GM18507 (cell line): ENCODE data around the gene CPVL.

ENCODE experiments used
- DNase-seq: peaks from one replicate; pipeline ENCODE4 v3.0.0; 2011; ENCODE audit warnings: low read depth; ENCODE audit not compliant: insufficient read length; ENCODE audit errors: extremely low spot score
- FAIRE-seq: peaks from 2 replicates; lab custom pipeline; 2011; peaks lifted over from hg19 to GRCh38; lab: Jason Lieb, UNC

The CPVL gene

DNA sequence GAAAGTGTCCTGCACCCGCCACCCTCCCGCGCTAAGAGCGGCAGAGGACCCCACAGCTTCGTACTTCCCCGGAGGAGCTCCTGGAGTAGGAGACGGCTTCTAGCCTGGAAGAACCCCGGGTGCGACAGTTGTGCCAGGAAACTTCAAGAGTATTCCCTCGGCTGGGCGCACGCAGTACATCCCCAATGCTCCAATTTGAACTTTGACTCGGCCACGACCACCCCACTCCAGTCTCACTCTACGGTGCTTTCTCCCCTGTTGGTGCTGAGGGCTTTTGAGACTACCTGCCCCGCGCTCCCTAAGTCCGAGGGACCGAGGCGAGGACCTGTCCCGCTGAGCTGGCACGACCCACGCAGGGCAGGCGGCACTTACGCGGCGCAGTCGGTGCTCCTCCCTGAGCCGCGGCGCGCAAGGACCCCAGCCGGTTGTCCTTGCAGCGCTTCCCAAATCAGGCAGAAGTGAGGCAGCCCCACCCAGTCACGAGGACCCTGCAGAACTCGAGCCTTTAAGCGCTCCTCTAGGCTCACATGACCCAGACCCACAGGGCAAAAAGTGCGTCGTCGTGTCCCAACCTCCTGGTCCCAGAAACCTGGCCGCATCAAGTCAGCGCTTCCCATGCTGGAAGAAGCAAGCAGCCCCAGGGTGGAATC, at the start of gene CPVL:
CPVL (minus strand) TSS at position 481 of the 650 bp plus-strand sequence. CDS start 25,476 bp downstream, outside the sequence.
- no peak for DNase-seq
- FAIRE-seq = no peak

DNA sequence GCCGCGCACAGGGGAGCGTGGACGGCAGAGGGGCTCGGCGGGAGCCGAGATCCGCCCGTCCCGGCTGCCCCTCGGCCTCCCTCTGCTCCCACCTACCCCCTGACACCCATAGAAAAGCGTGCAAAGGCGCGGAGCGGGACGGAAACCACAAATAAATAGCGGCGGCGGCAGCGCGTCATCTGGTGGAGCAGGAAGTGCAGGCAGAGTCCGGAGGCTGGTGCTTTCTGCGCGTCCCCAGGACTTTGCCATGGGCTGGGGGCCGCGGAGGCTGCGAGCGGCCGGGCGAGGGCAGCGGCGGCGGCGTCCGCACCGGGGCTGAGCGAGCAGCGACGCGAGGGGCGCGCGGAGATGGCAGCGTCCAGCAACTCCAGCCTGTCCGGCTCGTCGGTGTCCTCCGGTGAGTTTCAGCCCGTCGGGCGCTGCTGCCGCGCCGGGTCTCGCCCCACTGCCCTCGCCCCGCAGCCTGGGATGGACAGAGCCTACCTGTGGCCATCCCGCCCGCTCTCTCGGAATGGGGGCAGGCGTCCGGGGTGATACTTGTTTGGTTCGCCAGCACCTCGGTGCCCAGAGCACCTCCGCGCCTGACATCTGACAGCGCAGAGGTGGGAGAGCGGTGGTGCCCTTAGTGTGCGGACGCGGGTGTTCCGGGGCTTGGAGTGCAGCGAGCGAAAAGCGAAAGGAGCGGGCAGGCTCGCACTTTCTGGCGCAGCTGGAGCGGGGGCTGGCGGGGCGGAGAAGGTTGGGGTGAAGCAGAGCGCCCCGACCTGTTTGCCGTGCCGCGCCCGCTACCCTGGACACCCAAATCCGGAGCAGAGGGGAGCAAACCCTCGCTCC, 48.5 kb upstream of the CPVL start, which contains the start of gene CHN2:
CHN2 (plus strand) TSS at position 182 of the 834 bp plus-strand sequence.
- DNase-seq = no peak
- FAIRE-seq = no peak

DNA sequence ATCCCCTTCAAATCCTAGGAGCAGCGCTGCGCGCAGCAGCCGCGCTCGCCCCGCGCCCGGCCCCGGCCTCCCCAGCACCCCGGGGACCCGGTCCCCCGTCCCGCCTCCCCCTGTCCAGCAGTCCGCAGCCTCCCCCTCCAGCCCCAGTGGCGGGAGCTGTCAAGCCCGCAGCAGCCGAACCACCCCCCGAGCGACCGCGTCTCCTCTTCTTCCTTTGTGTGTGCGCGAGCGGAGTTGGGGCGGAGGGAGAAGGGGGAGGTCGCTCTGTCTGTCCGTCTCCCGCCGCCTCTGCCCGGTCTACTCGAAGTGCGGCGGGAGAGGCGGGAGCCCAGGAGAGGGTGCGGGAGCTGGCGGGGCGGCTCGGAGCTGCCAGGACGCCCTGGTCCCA, 47.9 kb upstream of the CPVL start:
- no peak for FAIRE-seq

DNA sequence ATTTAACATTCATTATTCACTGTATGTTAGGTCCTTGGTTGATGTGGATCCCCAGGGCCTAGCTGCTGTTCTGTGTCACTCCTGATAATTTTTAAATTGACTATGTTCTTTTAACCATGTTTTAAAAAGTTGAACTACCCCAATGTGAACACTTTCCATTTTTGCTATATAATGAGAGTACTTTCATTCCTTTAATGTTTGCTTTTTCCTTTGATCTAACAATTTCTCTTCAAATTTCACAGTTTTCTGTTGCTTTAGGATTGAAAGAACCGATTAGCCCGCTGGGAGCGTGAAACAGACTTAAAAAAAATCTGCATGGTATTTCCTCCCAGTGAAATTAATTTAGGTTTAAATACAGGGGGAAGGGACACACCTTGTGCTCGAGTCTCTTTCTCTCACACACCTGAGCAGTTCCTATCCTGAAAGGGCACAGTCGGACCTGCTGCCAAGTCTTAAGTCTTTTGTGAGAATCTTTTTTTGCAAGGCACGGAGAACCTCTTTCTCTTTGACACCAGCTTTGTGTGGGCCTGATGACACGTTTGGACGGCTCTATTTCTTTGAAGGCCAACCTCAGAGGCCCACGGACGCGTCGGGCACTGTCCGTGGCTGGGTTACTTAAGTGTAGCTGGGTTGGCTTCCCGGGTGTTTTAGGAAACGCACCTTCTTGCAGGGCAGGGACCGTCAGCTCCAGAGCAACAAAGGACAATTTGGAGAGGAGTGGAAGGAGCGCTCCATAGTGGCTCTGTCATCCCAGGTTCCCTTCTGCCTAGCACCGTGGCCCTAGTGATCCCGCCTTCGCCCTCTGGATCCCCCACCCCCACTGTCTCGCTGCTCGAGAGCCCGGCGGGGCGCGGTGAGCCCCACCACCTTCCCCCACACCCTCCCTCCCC, 47.2 kb upstream of the CPVL start:
- DNase-seq (no peak), FAIRE-seq (no peak)

More for the DNA sequence above, 47.9 kb upstream of the CPVL start:
- DNase-seq = no peak

DNA sequence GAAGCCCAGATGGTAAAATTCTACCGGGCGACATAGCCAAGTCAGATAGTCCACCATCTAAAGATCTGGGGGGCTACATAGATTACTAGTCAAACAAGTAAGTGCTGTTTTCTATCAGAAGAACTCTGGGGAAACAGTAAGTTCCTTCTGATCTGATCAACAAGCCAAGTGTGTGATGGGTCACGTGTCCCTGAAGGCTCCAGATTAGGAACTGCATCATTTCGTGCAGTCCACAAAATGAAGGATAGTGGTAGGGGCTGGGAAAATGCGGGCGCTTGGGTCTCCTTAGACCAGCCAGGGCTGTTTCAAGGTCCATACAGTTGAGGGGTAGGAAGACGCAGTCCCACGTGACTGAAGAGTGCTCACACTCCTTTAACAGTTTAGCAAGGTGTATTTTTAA, 46.5 kb upstream of the CPVL start:
- DNase-seq = no peak
- no peak for FAIRE-seq

DNA sequence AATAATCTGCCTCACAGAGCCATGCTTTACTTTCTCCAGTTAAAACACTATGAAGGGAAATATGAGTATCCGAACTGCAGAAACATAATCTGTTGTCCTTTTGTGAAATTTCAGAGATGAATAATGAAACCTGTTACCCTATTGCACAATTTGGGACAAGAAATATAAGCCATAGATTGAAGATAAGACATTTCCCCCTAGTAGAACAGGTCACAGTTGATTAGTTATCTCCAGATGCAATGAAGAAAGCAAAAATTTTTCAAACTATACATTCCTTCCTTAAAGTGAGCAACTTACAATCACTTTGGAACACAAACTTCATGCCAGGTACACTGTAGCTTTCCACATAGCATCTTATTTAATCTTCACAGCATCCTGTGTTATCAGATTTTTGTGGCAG, 46.0 kb upstream of the CPVL start:
- FAIRE-seq = no peak
- no peak for DNase-seq

DNA sequence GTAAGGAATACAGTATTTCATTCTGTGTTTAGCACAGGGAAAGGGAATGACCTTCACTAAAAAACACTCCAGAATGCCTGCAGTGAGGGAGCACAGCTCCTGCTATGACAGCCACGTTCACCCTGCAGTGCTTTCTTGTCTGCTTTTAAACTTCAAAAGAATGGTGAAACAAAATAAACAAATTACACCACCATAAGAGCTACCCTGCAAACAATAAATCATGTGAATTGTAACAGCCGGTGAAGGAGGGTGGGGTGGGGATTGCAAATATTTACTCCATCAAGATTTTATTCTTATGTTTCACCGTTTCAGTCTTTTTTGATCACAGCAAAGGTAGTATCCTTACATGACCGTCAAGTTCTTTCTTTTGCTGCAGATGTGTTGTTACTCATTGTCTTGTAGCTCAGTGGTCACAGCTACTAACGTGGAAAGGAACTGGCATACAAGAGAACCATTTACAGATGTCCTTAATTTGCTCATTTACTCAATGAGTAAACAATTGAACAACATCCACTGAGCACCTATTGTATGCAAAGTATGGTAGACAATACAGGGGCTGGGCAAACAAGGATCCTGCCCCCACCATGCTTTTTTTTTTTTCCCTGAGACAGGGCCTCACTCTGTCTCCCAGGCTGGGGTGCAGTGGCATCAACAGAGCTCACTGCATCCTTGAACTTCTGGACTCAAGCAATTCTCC, 44.2 kb upstream of the CPVL start:
- no peak for DNase-seq
- FAIRE-seq = no peak

DNA sequence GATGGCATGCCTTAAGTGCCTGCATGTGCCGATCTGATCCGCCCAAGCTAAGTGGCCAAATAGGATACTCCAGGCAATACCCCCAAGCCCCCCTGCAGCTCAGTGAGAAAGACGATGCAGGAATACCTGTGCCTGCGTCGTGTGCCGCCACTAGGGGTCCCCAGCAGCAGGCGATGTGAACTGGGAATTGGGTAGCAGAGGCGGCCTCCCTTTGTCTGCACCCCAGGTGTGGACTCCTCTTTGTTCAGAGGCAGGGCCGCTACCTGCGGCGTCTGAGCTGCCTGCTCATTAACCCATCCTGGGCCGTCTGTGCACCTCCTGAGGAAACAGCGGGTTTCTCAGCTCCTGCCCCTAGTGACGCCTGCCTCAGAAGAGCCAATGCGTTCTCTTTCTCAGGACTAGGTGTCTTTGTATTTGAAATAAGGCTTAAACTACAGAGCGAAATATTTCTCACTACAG, 43.4 kb upstream of the CPVL start:
- peak; percentile 37 for DNase-seq
- peak; percentile 64 for FAIRE-seq

DNA sequence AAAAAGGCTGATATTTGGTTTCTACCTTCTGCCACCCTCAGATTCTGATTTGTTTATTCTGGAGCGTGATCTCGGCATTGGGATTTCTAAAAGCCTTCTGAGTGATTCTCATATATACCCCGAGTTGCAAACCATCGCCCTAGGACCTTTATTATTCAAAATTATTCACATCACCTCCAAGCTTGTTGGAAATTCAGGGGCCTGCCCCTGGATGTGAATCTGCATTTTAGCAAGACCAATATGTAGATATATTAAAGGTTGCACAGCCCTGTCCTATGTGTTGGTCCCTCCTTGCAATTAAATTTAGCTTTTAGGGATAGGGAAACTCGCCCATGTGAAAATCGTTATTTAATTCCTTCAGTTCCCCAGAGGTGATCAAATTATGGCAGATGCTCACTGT, 39.3 kb upstream of the CPVL start:
- FAIRE-seq = no peak
- no peak for DNase-seq

DNA sequence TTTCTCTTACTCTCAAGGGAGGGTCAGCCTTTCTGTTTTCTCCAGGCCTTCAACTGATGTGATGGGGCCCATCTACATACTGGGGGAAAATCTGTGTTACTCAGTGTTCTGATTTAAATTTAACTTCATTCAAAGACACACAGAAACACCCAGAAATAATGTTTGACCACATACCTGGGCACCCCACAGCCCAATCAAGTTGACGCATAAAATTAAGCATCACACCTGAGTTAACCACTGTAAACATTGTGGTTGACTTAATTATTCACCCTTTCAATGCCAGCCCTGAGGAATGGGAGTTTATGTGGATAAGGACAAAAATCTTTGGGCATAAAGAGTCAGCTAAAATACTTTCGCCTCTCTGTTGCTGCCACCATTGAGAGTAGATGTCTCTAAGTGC, 38.3 kb upstream of the CPVL start:
- no peak for DNase-seq
- FAIRE-seq = no peak

DNA sequence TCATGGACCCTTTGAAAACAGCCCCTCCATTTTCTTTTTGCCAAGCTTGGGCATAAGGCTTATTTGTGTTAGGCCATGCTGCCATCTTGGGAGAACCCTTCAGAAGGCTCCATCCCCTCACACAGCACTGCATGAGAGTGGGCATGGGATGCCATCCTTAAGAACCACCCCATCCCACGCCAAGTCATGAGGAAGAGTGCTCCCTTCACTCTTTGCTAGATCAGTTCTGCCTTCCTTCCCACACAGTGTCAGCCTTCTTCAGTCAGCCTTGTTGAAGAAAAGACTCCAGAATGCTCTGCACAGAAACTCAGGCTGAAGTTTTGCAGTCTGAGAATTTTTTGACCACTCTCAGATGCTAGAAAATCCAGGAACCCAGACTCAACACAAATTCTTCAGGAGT, 32.8 kb upstream of the CPVL start:
- DNase-seq (no peak), FAIRE-seq (no peak)

DNA sequence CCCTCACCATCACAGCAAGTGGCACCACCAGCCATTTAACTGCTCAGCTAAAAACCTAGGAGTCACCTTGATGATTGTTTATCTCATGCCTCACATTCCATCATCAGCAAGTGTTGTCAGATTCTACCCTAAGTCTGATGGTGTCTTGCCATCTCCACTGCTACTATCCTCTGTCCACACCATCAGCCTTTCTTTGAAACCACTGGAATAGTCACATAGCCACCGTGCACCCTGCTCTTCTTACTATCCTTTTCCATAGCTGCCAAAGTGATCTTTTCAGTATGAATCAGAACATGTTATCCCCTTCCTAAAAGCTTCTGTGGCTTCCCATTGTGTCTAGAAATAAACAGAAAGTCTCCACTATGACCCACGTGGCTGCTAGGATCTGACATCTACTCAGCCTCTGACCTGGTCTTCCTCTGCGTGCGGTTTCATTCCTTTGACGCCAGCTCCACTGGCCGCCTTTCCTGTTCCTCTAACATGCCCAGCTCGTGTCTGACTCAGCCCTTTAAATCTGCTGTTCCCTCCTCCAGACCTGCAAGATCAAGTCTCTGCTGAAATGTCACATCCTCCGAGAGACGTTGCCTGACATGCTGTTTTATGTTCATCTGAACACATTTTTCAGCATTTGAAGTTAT, 31.7 kb upstream of the CPVL start:
- no peak for DNase-seq
- no peak for FAIRE-seq

DNA sequence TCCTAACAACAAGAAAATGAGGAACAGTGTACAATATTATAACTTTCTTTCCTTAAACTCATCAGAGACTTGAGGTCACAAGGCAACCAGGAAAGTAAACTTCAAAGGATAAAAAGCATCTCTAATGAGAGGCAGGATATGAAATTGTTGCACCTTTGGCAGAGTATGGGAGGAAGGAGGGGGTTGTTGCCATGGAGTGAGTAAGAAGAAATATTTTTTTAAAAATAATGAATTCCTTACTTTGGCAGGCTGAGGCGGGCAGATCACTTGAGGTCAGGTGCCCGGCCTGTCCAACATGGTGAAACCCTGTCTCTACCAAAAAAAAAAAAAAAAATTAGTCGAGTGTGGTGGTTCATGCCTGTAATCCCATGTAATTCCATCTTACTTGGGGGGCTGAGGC, 27.1 kb upstream of the CPVL start:
- FAIRE-seq = no peak
- no peak for DNase-seq

DNA sequence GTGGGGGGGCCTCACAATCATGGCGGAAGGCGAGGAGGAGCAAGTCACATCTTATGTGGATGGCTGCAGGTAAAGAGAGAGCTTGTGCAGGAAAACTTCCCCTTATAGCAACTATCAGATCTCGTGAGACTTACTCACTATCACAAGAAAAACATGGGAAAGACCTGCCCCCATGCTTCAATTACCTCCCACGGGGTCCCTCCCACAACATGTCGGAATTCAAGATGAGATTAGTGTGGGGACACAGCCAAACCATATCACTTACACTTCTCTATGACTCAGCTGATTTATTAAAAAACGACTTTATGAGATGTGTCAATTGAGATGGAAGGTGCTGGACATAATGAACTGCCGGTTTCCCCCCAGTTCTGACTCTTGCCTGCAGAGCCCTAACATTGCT, 24.4 kb upstream of the CPVL start:
- FAIRE-seq (no peak), DNase-seq (no peak)

DNA sequence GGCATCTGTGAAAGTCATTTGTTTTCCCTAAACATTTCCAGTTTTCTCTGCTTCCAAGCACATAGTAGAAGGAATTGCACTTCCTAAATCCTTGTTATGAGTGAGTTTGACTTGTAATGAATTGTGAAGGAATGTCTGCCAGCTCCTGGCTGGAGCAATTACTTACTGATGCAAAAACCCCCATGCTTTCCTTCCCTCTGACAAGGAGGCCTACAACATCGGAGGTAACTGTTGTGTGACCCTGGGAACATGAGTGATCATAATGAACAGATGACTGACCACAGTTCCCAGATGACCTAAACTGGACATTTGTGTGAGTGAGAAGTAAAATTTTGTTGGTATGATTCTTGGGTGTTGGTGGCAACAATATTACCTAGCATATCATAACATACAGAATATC, 21.4 kb upstream of the CPVL start:
- DNase-seq (no peak), FAIRE-seq (no peak)

DNA sequence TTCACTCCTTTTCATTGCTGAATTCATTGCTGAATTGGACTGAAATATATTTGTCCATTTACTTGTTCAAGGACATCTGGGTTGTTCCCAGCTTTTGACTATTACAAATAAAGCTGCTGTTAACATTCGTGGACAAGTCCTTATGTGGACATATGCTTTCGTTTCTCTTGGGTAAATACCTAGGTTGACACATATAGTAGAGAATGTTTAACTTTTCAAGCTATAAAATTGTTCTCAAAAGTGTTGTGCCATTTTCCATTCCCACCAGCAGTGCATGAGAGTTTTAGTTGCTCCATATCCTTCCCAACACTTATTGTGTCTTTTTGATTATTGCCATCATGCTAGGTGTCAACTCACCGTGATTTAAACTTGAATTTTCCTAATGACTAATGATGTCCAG, 17.5 kb upstream of the CPVL start:
- FAIRE-seq (no peak), DNase-seq (no peak)

DNA sequence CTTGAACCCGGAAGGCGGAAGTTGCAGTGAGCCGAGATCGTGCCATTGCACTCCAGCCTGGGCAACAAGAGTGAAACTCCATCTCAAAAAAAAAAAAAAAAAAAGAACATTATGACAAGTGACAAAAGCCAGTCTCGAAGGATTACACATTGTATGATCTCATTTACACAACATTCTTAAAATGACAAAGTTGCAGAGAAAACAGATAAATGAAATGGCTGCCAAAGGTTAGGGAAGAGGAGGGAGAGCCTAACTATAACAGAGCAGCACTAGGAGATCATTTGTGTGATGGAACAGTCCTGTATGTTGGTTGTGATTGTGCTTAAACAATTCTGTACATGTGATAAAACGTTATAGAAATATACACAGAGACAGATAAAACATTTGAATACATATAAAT, 16.2 kb upstream of the CPVL start:
- DNase-seq = no peak
- no peak for FAIRE-seq

DNA sequence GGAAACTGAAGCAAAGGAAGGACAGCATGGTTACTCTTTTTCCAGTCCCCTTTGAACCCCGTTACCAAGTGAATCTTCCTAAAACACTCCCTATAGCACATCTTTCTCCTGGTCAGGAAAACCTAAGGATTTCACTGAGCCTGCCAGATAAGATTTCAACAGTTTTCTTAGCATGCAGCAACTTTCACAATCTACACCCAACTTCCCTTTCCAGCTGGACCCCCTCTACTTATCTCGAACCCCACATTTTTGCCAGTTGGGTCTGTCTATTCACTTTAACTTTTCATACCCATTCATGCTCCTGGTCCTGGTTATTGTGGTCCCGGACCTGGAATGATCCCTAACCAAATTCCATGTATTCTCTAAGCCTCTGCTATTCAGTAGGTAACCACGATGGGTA, 14.9 kb upstream of the CPVL start:
- DNase-seq = no peak
- no peak for FAIRE-seq

DNA sequence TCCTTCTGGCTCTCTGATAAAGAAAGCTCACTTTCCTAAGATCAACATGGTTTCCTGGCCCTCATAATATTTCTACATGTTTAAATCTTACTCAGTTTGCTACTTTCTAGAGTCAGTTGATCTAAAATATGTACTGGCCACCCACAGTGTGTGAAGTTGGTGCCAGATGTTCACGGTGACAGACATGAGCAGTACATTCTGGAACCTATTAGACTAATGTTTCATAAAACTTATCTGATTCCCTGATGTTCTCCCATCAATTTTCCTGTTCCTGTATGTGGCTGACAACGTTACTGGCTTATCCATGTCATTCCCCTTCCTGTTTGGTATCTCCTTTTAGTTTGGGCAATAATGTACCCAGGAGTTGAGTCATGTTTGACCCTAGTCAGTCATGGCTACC, 13.7 kb upstream of the CPVL start:
- FAIRE-seq = no peak
- DNase-seq = no peak
